HG03095 (cell line): ENCODE data around the gene CGN.

Source experiments
- ATAC-seq: cut with Tn5 transposase; IDR thresholded peaks from one replicate; pipeline ENCODE4 v1.9.1; 2021; ENCODE audit warnings: moderate library complexity; ENCODE audit not compliant: unreplicated experiment

CGN gene

GRCh38 chr1:151585622-151586021 lies 74.4 kb downstream of the CGN start:
- no peak for ATAC-seq
